NT2/D1 (cell line): ENCODE data around the gene SLC1A7.

Source experiments
- SUZ12 ChIP-seq: IDR thresholded peaks from 2 replicates; pipeline ENCODE4 v1.6.1; 2011; ENCODE audit not compliant: insufficient read length, insufficient read depth; ENCODE audit errors: extremely low read depth
- YY1 ChIP-seq: IDR thresholded peaks from 2 replicates; pipeline ENCODE4 v1.6.1; 2011; ENCODE audit not compliant: insufficient read length, insufficient read depth

GRCh38 chr1:53061123-53061858 is 81.1 kb downstream of the SLC1A7 start:
- TF ChIP-seq SUZ12 (no peak), YY1 (no peak)
